ENCODE results near the gene FBXL7.

Gene FBXL7

GRCh38 chr5:15704397-15704947, 204.5 kb downstream of the FBXL7 start:
- no peak for DNase-seq (ENCODE audit: low read depth in 2 of 3, low spot score in 1 of 3)

- no peak for DNase-seq (ENCODE audit: low read depth in 2 of 3, low spot score in 1 of 3)
These were observed 207.7 kb downstream of the FBXL7 start for GRCh38 chr5:15707631-15708030.

GRCh38 chr5:15711892-15712291, 211.9 kb downstream of the FBXL7 start:
- no peak for DNase-seq (ENCODE audit: low read depth in 2 of 3, low spot score in 1 of 3)

GRCh38 chr5:15715535-15715934, 215.6 kb downstream of the FBXL7 start:
- no peak for DNase-seq (ENCODE audit: low read depth in 2 of 3, low spot score in 1 of 3)

- DNase-seq (ENCODE audit: low read depth in 2 of 3, low spot score in 1 of 3): no peak
These were observed 216.0 kb downstream of the FBXL7 start for GRCh38 chr5:15715967-15716366.

- DNase-seq (ENCODE audit: low read depth in 2 of 3, low spot score in 1 of 3): no peak
These were observed 217.0 kb downstream of the FBXL7 start for GRCh38 chr5:15717001-15717400.

GRCh38 chr5:15718421-15719179, 218.6 kb downstream of the FBXL7 start:
- DNase-seq (ENCODE audit: low read depth in 2 of 3, low spot score in 1 of 3): no peak

- DNase-seq (ENCODE audit: low read depth in 2 of 3, low spot score in 1 of 3): no peak
These were observed 219.8 kb downstream of the FBXL7 start for GRCh38 chr5:15719784-15720183.

- DNase-seq (ENCODE audit: low read depth in 2 of 3, low spot score in 1 of 3): no peak
These were observed 220.5 kb downstream of the FBXL7 start for GRCh38 chr5:15720515-15720914.

- no peak for DNase-seq (ENCODE audit: low read depth in 2 of 3, low spot score in 1 of 3)
These were observed 222.3 kb downstream of the FBXL7 start for GRCh38 chr5:15722305-15722704.

GRCh38 chr5:15727375-15727774, 227.4 kb downstream of the FBXL7 start:
- no peak for DNase-seq (ENCODE audit: low read depth in 2 of 3, low spot score in 1 of 3)

- DNase-seq (ENCODE audit: low read depth in 2 of 3, low spot score in 1 of 3): no peak
These were observed 228.8 kb downstream of the FBXL7 start for GRCh38 chr5:15728811-15729210.

GRCh38 chr5:15731699-15732098, 231.7 kb downstream of the FBXL7 start:
- DNase-seq (ENCODE audit: low read depth in 2 of 3, low spot score in 1 of 3): no peak

GRCh38 chr5:15734058-15734457, 234.1 kb downstream of the FBXL7 start:
- DNase-seq (ENCODE audit: low read depth in 2 of 3, low spot score in 1 of 3): no peak

GRCh38 chr5:15737036-15737821, 237.2 kb downstream of the FBXL7 start:
- DNase-seq (ENCODE audit: low read depth in 2 of 3, low spot score in 1 of 3): no peak

- DNase-seq (ENCODE audit: low read depth in 2 of 3, low spot score in 1 of 3): no peak
These were observed 238.1 kb downstream of the FBXL7 start for GRCh38 chr5:15737871-15738664.

- DNase-seq (ENCODE audit: low read depth in 2 of 3, low spot score in 1 of 3): no peak
These were observed 240.4 kb downstream of the FBXL7 start for GRCh38 chr5:15740383-15740782.

- DNase-seq (ENCODE audit: low read depth in 2 of 3, low spot score in 1 of 3): no peak
These were observed 241.6 kb downstream of the FBXL7 start for GRCh38 chr5:15741591-15741990.

GRCh38 chr5:15746833-15747232, 246.9 kb downstream of the FBXL7 start:
- no peak for DNase-seq (ENCODE audit: low read depth in 2 of 3, low spot score in 1 of 3)

- no peak for DNase-seq (ENCODE audit: low read depth in 2 of 3, low spot score in 1 of 3)
These were observed 248.3 kb downstream of the FBXL7 start for GRCh38 chr5:15748266-15748665.

GRCh38 chr5:15752663-15753285, 252.8 kb downstream of the FBXL7 start:
- DNase-seq (ENCODE audit: low read depth in 2 of 3, low spot score in 1 of 3): no peak

Data from stimulated activated CD4-positive, alpha-beta T cell treated with anti-CD3 and anti-CD28 coated beads, Interleukin-12 subunit alpha, Interleukin-12 subunit beta, amount 100 ng/mL, for 48 hours (primary cell).